Thyroid gland (tissue), 4 donors: ENCODE data around the gene ZBED1.

Experiments used
- CTCF ChIP-seq, 6 experiments: fragments of 200-600 bp in 3 of 6; fragments of 450-650 bp in 3 of 6; sonication (generic) in 3 of 6; IDR thresholded peaks; one replicate each; pipeline ENCODE4 v1.5.1; 2016 to 2019; ENCODE audit warnings: antibody characterized with exemption in 6 of 6, mild to moderate bottlenecking in 2 of 6, inconsistent platforms in 1 of 6, moderate library complexity in 1 of 6
- POLR2A ChIP-seq, 2 donors: fragments of 450-650 bp; IDR thresholded peaks; one replicate each; pipeline ENCODE4 v1.6.1; 2017; ENCODE audit warnings: antibody characterized with exemption in 2 of 2, mild to moderate bottlenecking in 2 of 2, moderate library complexity in 1 of 2

- TF ChIP-seq POLR2A (IDR thresholded peaks at IDR 0.05) (no peak), CTCF (IDR thresholded peaks at IDR 0.05) (no peak)
Observed at GRCh38 chrX:2520539-2520938, 19.8 kb upstream of the ZBED1 start.
